Measurements from ENCODE around the gene TTC9B. TPM values are rescaled to one million over a fixed set of nuclear protein-coding genes. Genes with fewer than 3 reads are reported as not detected.
A peak's percentile ranks its signal among the peaks of the same experiment; 100 is the strongest.
"Not testable (repeated sequence)": the region's sequence is repeated elsewhere in the genome, so short reads cannot be mapped to it uniquely, and the experiment has no call there.

TTC9B gene
- total RNA-seq, 1 donor from 2014 or later = not detected

DNA sequence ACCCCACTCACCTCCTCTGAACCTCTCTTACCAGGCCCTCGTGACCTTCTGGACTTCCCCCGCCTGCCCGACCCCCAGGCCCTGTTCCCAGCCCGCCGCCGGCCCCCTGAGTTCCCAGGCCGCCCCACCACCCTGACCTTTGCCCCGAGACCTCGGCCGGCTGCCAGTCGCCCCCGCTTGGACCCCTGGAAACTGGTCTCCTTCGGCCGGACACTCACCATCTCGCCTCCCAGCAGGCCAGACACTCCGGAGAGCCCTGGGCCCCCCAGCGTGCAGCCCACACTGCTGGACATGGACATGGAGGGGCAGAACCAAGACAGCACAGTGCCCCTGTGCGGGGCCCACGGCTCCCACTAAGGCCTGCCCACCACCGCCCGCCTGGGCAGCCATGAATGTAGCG lies 3.2 kb downstream of the TTC9B start:
- no peak for DNase-seq (ENCODE audit: low spot score)

DNA sequence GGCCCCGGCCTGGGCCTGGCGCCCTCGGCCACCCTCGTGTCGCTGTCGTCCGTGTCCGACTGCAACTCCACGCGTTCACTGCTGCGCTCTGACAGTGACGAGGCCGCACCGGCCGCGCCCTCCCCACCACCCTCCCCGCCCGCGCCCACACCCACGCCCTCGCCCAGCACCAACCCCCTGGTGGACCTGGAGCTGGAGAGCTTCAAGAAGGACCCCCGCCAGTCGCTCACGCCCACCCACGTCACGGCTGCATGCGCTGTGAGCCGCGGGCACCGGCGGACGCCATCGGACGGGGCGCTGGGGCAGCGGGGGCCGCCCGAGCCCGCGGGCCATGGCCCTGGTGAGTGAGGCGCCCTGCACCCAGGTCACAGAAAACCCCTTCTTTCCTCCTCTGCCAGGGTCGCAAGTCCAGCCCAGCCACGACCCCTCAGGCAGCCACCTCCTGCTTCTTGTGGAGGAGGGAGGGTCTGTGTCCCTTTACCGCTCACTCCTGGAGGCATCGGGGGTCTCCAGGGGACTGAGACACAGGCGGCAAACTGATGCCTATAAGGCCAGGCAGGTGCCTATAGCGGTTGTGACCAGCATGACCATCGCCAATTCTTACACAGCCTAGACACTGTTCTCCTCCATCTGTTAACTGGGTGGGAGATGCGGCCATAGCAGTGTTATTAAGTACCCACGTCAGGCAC lies 4.2 kb downstream of the TTC9B start:
- DNase-seq (ENCODE audit: low spot score) = no peak

DNA sequence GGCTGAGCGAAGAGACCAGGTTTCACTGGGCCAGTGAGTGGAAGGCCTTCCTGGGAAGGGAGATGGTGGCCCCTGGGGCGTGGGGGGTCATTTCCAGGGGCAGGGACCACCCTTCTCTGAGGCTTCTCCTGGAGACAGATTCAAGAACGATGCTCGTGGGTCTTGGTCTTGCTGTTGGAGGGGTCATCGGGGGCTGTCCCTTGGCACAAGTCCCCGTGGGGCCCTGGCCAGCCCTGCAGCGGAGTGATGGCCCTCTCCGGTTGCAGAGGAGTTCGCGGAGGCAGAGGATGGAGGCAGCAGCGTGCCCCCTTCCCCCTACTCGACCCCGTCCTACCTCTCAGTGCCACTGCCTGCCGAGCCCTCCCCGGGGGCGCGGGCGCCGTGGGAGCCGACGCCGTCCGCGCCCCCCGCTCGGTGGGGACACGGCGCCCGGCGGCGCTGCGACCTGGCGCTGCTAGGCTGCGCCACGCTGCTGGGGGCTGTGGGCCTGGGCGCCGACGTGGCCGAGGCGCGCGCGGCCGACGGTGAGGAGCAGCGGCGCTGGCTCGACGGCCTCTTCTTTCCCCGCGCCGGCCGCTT lies 4.8 kb downstream of the TTC9B start:
- DNase-seq (ENCODE audit: low spot score) = no peak

DNA sequence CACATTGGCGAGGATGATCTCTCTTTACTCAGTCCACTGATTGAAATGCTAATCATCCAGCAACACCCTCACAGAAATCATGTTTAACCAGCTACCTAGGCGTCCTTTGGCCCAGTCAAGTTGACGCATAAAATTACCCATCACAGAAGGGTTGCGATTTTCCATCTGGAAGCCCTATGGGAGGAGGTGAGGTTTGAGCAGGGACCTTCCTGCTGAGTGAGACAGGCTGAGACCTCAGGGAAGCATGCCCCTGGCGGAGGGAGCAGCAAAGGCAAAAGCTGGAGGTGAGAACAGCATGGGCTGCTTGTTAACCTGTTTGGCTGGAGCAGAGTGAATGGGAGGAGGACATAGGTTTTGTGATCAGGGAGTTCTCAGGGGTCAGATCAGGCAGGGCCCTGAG lies 7.3 kb downstream of the TTC9B start:
- no peak for DNase-seq (ENCODE audit: low spot score)

DNA sequence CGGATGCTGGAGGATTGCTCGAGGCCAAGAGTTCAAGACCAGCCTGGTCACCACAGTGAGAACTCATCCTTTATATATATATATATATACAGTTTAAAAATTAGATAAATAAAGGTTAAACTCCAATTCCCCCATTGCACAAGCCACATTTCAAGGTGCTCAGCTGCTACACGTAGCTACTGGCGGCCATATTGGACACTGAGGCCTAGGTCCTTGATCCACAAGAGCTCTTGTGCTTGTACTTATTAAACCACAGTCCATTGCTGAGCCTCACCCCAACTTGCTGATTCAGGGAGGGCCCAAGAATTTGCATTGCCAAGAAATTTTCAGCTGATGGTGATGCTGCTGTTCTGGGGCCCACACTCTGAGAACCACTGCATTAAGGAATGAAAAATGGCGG lies 9.6 kb downstream of the TTC9B start:
- DNase-seq (ENCODE audit: low spot score) = no peak

DNA sequence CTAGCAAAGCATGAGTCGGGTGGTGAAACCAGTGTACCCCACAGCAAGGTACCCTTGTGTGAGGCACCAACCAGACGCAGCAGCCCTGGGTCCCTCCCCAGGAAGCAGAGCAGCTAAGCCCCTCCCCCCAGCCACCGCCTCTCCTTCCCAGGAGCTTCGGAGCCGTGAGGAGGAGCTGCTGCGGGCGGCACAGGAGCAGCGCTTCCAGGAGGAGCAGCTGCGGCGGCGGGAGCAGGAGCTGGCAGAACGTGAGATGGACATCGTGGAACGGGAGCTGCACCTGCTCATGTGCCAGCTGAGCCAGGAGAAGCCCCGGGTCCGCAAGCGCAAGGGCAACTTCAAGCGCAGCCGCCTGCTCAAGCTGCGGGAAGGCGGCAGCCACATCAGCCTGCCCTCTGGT lies 12.4 kb downstream of the TTC9B start:
- no peak for DNase-seq (ENCODE audit: low spot score)

DNA sequence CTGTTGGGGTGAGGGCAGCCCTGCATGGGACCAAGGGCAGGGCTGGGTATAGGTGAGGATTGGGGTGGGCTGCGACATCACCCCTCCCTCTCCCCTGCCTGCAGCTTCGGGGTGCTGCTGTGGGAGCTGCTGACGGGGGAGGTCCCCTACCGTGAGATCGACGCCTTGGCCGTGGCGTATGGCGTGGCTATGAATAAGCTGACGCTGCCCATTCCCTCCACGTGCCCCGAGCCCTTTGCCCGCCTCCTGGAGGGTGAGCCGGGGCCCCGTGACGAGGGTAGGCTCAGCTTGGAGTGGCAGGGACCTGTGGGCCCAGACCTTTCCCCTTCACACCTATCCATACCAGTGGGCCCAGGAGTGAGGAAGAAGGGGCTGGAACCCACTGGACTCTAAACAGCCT lies 13.8 kb downstream of the TTC9B start:
- DNase-seq (ENCODE audit: low spot score) = no peak

DNA sequence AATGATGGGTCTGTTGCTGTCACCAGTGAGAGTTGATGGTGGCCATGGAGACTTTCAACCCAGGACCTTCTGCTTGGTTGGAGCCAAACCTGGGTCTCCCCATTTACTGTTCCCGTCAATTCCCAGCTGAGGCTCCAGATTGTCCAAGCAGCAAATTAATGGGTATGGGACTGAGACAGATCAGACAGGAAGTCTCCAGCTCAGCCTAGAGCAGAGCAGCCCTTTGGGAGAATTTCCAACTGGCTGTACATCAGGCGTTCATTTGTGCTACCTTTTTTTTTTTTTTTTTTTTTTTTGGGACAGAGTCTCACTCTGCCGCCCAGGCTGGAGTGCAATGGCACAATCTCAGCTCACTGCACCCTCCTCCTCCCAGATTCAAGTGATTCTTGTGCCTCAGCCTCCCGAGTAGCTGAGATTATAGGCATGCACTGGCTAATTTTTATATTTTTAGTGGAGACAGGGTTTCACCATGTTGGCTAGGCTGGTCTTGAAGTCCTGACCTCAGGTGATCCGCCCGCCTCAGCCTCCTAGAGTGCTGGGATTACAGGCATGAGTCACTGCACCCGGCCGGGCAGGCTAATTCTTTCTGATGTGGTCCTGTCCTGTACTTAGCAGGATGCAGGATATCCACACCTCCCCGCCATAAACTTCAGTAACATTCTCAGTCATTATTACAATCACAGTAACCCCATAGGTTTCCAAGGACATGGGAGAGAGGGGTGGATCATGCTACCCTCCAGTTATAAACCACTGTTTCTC lies 17.7 kb downstream of the TTC9B start:
- DNase-seq (ENCODE audit: low spot score) = no peak

DNA sequence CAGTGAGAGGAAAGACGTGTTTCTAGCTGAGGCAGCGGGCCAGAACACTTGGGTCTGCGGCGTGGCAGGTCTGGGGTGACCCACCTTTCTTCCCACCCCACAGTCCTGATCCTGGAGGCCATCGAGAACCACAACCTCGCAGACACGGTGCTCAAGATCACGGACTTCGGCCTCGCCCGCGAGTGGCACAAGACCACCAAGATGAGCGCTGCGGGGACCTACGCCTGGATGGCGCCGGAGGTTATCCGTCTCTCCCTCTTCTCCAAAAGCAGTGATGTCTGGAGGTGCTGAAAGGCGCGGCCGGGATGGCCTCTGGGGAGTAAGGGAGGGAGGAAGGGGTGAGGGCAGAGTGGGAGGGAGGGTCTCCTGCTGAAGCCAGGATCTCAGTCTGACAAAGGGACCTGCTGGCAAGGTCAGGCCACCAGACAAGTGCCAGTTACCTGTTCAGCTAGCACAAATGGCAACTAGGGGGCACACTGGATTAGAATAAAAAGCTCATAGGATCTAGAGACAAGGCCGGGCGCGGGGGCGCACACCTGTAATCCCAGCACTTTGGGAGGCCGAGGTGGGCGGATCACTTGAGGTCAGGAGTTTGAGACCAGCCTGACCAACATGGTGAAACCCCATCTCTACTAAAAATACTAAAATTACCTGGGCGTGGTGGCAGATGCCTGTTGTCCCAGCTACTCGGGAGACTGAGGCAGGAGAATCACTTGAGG lies 19.8 kb downstream of the TTC9B start:
- DNase-seq (ENCODE audit: low spot score) = no peak

DNA sequence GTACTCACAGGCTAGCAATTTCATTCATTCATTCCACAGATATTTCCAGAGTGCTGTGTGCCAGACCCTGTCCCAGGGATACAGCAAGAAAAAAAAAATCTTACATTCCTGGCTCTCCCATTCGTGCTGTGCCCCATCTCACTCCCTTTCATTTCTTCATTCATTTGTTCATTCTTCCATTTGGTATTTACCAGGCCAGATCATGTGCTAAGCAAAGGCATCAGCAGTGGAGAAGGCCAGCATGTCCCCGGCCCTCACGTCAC lies 24.7 kb downstream of the TTC9B start:
- DNase-seq (ENCODE audit: low spot score) = no peak

DNA sequence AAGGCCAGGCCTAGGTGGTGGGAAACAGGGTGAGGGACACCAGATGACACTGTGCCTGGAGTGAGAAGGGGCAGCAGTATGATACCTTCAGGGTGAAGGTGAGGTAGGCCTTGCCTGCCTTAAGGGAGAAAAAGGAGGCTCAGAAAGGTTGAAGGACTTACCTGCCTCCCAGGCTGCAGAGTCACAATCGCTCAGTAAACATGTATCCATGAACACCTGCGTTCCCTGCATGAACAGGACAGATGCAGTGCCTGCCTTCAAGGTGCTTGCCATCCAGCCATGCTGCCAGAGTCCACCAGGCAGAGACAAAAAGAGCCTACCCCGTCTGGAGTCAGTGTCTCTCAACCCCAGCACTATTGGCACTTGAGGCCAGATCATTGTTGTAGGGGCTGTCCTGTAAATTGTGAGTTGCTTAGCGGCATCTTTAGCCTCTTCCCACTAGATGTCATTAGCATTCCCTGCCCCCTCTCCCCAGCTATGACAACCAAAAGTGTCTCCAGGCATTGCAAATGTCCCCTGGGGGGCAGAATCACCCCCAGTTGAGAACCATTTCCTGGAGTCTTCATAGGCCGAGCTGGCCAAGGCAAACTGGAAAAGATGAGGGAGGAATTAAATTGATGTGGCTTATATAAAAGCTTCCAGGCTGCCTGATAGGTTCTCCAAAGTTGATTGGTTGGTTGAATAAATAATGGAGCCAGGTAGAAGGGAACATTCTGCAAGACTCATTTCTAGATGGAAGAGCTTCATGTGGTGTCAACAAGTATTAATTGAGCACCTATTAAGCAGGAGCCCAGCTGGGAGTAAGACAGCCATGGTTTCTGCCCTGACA lies 25.2 kb downstream of the TTC9B start:
- DNase-seq (ENCODE audit: low spot score) = no peak

DNA sequence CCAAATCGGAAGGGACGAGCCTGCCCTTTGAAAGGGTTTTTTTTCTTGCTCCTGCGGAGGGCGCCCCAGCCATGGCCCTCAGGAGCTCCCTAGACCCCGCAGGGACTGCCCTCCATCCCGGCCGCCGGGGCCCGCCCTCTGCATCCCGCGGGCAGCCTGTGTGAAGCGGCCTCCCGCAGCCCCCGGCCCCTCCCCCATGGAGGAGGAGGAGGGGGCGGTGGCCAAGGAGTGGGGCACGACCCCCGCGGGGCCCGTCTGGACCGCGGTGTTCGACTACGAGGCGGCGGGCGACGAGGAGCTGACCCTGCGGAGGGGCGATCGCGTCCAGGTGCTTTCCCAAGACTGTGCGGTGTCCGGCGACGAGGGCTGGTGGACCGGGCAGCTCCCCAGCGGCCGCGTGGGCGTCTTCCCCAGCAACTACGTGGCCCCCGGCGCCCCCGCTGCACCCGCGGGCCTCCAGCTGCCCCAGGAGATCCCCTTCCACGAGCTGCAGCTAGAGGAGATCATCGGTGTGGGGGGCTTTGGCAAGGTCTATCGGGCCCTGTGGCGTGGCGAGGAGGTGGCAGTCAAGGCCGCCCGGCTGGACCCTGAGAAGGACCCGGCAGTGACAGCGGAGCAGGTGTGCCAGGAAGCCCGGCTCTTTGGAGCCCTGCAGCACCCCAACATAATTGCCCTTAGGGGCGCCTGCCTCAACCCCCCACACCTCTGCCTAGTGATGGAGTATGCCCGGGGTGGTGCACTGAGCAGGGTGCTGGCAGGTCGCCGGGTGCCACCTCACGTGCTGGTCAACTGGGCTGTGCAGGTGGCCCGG lies 26.1 kb downstream of the TTC9B start:
- no peak for DNase-seq (ENCODE audit: low spot score)

DNA sequence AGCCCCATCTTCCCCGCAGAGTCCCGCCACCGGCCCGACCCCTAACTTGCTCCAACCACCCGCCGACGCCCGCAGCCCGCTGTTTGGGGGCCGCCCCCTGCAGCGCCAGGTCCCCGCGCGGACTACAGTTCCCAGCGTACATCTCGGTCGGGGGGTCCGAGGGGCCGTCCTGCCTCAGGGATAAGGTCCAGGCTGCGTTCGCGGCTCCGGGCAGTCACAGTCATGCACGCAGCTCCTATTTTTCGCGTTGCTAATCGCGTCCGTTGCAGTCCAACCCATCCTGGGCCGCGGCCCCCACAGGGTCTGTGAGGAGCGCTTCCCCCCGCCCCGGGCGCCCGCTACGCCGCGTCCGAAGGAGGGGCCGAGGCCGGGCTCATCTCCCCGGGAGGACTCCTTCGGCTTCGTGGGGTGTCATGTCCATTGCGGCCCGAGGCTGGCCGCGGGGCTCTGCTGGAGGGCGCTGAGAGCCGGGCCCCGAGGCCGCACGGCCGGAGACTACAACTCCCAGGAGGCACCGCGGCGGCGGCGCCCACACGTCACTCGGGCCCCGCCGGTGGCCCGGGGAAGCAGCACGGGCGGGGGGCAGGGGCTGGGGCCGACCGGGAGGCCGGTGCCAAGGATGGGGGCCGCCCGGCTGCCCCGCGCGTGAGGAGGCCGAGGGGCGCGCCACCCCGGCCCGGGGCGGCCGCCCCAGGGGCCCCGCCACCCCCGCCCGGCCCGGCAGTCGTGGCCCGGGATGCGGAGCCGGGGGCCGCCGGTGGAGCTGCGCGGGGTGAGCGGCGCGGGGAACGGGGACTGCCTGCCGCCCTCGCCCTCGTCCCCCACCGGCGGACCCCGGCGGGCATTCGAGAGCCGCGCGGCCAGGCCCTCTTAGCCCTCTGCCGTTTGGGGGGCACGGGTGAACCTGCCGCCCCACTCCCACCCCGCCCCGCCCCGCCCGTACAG lies 27.0 kb downstream of the TTC9B start, which contains the start of gene MAP3K10:
Gene MAP3K10 (plus strand): TSS at position 536 of the 945 bp plus-strand sequence. CDS start 606 bp downstream, outside the sequence.
- peak; percentile 62 for DNase-seq (ENCODE audit: low spot score)

DNA sequence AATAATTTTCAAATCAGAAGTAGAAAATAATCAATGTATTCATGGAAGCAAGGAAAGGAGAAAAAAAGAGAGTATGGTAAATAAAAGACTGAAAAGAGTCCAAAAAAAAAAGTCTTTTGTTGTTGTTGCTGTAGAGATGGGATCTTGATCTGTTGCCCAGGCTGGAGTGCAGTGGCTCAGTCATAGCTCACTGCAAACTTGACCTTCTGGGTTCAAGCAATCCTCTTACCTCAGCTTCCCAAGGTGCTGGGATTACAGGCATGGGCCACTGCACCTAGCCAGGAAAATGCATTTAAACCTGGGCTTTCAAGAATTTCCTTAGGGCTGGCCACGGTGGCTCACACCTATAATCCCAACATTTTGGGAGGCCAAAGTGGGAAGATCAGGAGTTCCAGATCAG lies 33.9 kb downstream of the TTC9B start:
- no peak for DNase-seq (ENCODE audit: low spot score)

DNA sequence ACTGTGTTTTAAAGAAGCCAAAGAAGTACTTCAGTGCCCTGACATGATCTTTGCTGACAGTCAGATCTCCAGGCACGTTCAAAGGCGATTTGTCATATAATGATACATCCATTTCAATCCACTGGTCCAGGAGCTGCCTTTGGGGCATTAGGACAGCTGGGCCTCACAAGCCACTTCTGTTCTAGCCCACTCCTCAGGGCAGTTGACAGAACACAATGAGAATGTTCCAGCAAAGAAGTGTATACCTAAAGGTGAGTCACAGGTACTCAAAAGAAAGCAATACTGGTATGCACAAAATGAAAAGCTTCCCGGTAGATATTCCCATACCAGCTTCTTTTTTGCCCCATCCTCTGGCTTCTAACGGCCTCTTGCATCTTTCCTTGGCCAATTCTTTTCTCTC lies 39.4 kb downstream of the TTC9B start:
- DNase-seq (ENCODE audit: low spot score) = no peak

DNA sequence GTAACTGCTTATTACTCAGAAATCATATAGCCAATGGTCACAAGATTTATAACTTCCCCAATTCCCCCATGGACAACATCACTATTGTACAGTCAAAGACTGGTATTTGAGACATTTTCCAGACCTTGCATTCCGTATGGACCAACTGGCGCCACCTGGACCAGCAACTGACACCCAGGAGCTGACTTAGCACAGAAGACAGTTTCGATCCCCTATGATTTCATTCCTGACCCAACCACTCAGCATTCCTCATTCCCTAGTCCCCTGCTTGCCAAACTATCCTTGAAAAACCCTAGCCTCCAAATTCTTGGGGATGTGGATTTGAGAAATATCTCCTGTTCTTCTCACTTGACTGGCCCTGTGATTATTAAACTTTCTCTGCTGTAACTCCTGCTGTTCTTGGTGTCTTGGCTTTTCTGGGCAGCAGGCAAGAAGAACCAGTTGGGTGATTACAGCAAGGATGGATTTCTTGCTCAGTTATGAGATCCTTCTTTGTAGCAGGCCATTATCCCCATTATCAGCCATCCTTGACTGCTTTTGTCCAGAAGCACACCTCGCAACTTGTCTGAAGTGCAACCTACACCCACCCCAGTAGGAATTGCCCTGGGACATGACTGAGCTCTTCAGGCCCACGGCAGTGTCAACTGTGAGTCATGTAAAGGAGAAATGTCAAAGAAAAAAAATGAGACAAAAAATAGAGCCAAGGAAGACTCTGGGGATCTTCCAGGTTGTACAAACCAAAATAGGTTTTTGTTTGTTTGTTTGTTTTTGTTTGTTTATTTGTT lies 40.7 kb downstream of the TTC9B start:
- DNase-seq (ENCODE audit: low spot score) = no peak

DNA sequence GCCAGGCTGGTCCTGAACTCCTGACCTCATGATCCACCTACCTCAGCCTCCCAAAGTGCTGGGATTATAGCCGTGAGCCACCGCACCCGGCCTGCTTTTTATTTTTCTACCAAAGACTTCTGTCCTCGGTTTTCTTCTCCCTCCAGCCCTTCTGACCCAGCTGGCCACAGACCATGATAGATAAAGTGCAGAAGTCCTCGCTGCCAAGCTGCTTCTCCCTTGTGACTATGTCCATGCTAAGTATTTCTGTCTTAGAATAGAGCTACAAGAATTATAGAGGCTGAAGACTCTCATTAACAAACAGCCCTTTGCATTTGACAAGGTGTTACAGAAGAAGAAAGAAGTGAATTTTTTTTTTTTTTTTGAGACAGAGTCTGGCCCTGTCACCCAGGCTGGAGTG lies 42.4 kb downstream of the TTC9B start:
- DNase-seq (ENCODE audit: low spot score) = no peak

DNA sequence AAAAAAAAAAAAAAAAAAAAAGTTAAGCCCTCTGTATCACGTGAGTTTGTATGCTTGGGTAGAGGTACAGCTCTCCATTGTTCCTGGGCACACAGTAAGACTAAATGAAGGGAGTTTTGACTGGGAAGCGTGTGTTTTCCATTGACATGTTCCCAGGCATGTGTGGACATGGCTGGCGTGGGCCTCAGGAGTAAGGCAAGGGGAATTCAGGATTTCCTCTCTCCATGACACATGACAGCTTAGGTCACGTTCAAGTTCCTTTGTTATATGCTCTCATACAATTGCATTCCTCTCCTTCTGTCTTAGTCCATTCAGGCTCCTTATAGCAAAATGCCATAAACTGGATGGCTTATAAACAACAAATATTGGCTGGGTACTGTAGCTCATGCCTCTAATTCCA lies 44.1 kb downstream of the TTC9B start:
- DNase-seq (ENCODE audit: low spot score) = no peak

DNA sequence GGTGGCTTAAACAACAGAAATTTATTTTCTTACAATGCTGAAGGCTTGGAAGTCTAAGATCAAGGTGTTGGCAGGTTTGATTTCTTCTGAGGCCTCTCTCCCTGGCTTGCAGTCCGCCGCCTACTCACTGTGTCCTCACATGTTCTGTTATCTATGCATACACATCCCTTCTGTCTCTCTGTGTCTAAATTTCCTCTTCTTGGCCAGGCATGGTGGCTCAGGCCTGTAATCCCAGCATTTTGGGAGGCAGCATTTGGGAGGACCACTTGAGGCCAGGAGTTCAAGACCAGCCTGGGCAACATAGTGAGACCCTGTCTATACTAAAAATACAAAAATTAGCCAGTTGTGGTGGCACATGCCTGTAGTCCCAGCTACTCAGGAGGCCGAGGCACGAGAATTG lies 46.9 kb downstream of the TTC9B start:
- not testable (repeated sequence) for DNase-seq (ENCODE audit: low spot score)

All from ureter (tissue), 1 donor.